ENCODE results near the gene KRTAP13-2. TPM values are rescaled to one million over a fixed set of nuclear protein-coding genes. Genes with fewer than 3 reads are reported as not detected.

KRTAP13-2 gene, protein sequence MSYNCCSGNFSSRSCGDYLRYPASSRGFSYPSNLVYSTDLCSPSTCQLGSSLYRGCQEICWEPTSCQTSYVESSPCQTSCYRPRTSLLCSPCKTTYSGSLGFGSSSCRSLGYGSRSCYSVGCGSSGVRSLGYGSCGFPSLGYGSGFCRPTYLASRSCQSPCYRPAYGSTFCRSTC
- not detected for polyA plus RNA-seq
- long read RNA-seq, donor 1: 0 reads
- long read RNA-seq, donor 2: 0 reads
- long read RNA-seq, donor 3, partial matches to known transcripts: 0 of 1 reads
- long read RNA-seq, donor 3, other reads (novel, unspliced or antisense): 0 of 1 reads
- long read RNA-seq, donor 4: 0 reads
- long read RNA-seq, donor 5: 0 reads
- long read RNA-seq, donor 6: 0 reads
- long read RNA-seq, donor 7: 0 reads
- long read RNA-seq, donor 8: 0 reads
- long read RNA-seq, donor 9: 0 reads
- long read RNA-seq, donor 10: 0 reads
- long read RNA-seq, donor 11: 0 reads

DNA sequence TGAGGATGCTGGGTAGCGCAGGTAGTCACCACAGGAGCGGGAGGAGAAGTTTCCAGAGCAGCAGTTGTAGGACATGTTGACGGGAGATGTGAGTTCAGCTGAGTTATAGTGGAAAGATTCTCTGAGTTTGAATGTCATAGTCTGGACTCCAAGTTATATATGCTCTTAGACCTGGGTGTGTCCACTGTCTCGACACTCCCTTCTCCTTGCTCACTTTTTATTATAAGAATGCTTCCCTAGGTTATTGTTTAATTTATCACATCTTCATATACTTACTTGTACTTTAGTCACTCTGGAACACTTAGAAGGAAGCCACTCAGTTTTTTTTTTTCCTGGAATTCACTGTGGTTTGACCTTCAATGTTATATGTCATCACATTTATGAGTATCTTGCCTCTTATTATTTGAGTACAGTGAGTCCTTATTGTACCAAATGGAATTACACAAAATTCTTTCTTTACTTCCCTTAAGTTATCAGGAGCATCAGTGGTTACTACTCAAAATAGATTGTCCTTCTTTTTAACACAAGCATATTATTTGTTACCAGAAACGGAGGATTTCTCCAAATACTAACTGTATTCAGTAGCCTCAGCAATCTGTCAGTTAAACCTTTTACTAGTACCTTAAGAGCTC, at the start of gene KRTAP13-2:
KRTAP13-2 (minus strand) TSS at position 133 of the 632 bp plus-strand sequence; CDS start at position 75, 58 bp downstream.
- peak within 1 kb of the TSS; percentile 57 for H3K27ac ChIP-seq (ENCODE audit: low read length)
- 65% methylated on average over 3 of the region's 5 CpGs for WGBS (ENCODE audit: insufficient coverage, low lambda C conversion rate)
- H3K9me3 ChIP-seq (ENCODE audit: control insufficient read depth, low read depth, low read length): no peaks in the 10 kb centered on the region

DNA sequence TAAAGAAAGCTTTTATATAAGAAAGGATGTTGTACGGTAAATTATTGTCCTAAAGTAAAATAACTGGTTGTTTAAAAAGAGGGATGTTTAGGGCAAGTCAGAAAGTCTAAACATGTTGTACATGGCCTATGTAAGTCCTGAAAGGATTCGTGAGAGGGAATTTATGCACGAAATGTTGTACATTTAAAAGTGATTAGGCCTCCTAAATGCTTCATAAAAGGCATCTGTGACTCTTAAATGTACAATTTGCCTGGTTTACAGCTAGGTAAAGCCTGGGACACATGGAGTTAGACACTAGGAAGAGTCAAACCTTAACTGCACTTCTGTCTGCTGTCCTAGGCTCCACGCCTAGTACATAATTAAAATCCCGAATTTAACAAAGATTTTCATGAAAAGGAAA, 43.9 kb upstream of the KRTAP13-2 start:
- 100% methylated on average over 1 of the region's 5 CpGs for WGBS (ENCODE audit: insufficient coverage, low lambda C conversion rate)

More for the DNA sequence above, at the start of gene KRTAP13-2:
- no peaks in the 10 kb centered on the region for H3K36me3 ChIP-seq (ENCODE audit: control insufficient read depth, insufficient read depth, low read length)
- H3K4me3 ChIP-seq (ENCODE audit: low read length): no peak within 1 kb of the TSS
- no peak for DNase-seq
- H3K27me3 ChIP-seq (ENCODE audit: control insufficient read depth, insufficient read depth, low read length): no peaks in the 10 kb centered on the region
- H3K4me1 ChIP-seq (ENCODE audit: control insufficient read depth, insufficient read depth, low read length): no peaks in the 10 kb centered on the region

DNA sequence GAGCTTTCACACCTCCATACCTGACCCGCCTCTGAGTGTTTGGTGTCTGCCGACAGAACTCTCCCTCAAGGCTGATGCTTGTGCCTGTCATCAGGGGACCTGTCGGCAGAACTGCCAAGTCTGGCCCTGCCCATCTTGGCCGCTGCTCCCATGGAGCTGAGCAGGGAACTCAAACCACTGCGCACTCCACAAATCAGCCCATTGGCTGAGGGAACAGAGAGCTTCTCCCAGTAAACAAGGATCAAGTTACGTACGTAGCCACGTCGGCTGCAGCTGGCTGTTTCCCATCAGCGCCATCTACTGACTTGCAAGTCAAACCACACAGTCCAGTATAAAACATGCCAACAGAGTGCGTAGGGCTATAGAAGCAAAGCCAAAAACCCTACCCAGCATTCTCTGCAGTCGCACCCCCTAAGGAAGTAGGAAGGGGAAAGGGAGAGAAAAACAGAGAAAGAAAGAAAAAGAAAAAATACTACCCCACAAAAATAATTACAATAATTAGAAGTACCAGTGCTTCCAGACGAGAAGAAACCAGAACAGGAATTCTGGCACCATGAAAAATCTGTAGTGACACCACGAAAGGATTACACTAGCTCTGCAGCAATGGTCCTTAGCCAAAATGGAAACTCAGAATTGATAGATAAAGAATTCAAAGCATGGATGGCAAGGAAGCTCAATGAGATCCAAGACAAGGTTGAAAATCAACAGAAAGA, 36.9 kb upstream of the KRTAP13-2 start:
- H3K27ac ChIP-seq (ENCODE audit: low read length): no peak overlapping the region
- H3K4me3 ChIP-seq (ENCODE audit: low read length): no peak overlapping the region
- 86% methylated on average over 2 of the region's 14 CpGs for WGBS (ENCODE audit: insufficient coverage, low lambda C conversion rate)
- DNase-seq: peak; percentile 4 to 18
- H3K4me1 ChIP-seq (ENCODE audit: control insufficient read depth, insufficient read depth, low read length): no peaks in the 10 kb centered on the region
- H3K36me3 ChIP-seq (ENCODE audit: control insufficient read depth, insufficient read depth, low read length): no peaks in the 10 kb centered on the region
- no peaks in the 10 kb centered on the region for H3K27me3 ChIP-seq (ENCODE audit: control insufficient read depth, insufficient read depth, low read length)
- H3K9me3 ChIP-seq (ENCODE audit: control insufficient read depth, low read depth, low read length): no peaks in the 10 kb centered on the region

More for the DNA sequence above, 43.9 kb upstream of the KRTAP13-2 start:
- H3K4me1 ChIP-seq (ENCODE audit: control insufficient read depth, insufficient read depth, low read length): no peaks in the 10 kb centered on the region
- no peak overlapping the region for H3K27ac ChIP-seq (ENCODE audit: low read length)
- H3K27me3 ChIP-seq (ENCODE audit: control insufficient read depth, insufficient read depth, low read length): no peaks in the 10 kb centered on the region
- no peak overlapping the region for H3K4me3 ChIP-seq (ENCODE audit: low read length)
- DNase-seq: no peak
- no peaks in the 10 kb centered on the region for H3K9me3 ChIP-seq (ENCODE audit: control insufficient read depth, low read depth, low read length)
- no peaks in the 10 kb centered on the region for H3K36me3 ChIP-seq (ENCODE audit: control insufficient read depth, insufficient read depth, low read length)

DNA sequence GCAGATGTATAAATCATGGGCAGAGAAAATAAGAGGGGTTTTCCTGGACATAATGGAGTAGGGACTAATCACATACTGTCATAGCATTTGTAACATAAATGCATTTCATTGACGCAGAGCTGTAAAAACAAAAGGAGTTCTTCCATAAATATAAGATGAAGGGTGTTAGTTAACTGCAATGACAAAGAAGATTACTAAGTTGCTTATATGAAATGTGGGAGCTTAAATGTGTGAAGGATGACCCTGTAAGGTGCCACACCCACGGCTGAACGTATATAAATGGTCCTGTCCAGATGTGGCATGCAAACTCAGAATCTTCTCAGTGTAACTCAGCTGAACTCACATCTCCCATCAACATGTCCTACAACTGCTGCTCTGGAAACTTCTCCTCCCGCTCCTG, 23.7 kb upstream of the KRTAP13-2 start, which contains the start of gene KRTAP13-1:
KRTAP13-1 (plus strand) TSS at position 301 of the 400 bp plus-strand sequence; CDS start at position 357, 56 bp downstream.
- Histone ChIP-seq H3K4me3 (ENCODE audit: low read length) (no peak within 1 kb of the TSS), H3K9me3 (ENCODE audit: control insufficient read depth, low read depth, low read length) (no peaks in the 10 kb centered on the region), H3K36me3 (ENCODE audit: control insufficient read depth, insufficient read depth, low read length) (no peaks in the 10 kb centered on the region), H3K4me1 (ENCODE audit: control insufficient read depth, insufficient read depth, low read length) (no peaks in the 10 kb centered on the region), H3K27me3 (ENCODE audit: control insufficient read depth, insufficient read depth, low read length) (no peaks in the 10 kb centered on the region), H3K27ac (ENCODE audit: low read length) (no peak within 1 kb of the TSS)
- 86% methylated on average over 1 of the region's 4 CpGs for WGBS (ENCODE audit: insufficient coverage, low lambda C conversion rate)
- no peak for DNase-seq

DNA sequence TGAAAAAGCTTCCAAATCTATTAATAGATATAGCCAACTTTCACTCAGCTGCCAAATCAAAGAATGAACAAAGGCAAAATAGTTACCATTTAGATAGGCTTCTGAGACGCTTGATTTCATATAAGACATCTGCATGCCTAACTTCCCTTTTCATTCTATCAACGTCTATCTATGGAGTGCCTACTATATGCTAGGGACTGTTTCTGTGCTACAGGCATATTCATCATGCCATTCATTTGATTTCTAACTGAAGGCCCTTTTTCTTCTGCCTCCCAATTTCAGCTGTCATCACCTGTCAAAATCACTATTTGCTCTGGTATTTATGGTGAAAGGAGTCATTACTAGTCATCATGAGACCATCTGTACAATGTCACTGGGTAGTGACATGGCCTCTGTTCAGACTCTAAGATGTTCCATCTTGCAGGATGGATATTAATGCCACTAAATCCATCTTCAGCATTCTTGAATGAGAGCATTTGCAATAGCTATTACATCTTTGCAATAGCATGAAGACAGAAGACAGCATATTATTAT, 19.5 kb upstream of the KRTAP13-2 start:
- WGBS (ENCODE audit: insufficient coverage, low lambda C conversion rate): no CpG with 5 or more reads among the region's 2 CpGs
- DNase-seq: no peak

DNA sequence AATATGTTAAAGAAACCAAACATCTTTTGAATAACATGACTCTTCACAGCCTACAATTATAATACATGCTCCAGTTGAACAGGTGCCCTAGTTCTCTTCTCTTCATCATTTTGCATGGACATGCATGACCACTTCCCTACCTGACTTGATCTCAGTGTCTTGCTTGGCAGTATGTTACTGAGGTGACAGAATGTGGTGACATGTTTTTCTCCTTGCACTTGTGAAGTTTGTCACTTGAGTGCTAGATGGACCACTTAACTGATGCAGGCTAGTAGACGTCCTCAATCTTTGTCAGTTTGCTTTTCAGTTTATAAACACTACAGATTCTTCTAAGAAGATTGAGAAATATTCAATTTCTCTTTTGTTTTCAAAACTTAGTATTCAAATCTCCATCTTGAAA, 10.1 kb upstream of the KRTAP13-2 start:
- H3K27ac ChIP-seq (ENCODE audit: low read length): no peak overlapping the region
- no peaks in the 10 kb centered on the region for H3K27me3 ChIP-seq (ENCODE audit: control insufficient read depth, insufficient read depth, low read length)
- no peaks in the 10 kb centered on the region for H3K4me1 ChIP-seq (ENCODE audit: control insufficient read depth, insufficient read depth, low read length)
- H3K4me3 ChIP-seq (ENCODE audit: low read length): no peak overlapping the region
- no peaks in the 10 kb centered on the region for H3K36me3 ChIP-seq (ENCODE audit: control insufficient read depth, insufficient read depth, low read length)
- DNase-seq: no peak
- WGBS (ENCODE audit: insufficient coverage, low lambda C conversion rate): no CpG with 5 or more reads among the region's 1 CpG
- H3K9me3 ChIP-seq (ENCODE audit: control insufficient read depth, low read depth, low read length): no peaks in the 10 kb centered on the region

More for the DNA sequence above, 19.5 kb upstream of the KRTAP13-2 start:
- Histone ChIP-seq H3K27me3 (ENCODE audit: control insufficient read depth, insufficient read depth, low read length) (no peaks in the 10 kb centered on the region), H3K4me3 (ENCODE audit: low read length) (no peak overlapping the region), H3K27ac (ENCODE audit: low read length) (no peak overlapping the region), H3K9me3 (ENCODE audit: control insufficient read depth, low read depth, low read length) (peaks cover 3% of the 10 kb centered on the region), H3K4me1 (ENCODE audit: control insufficient read depth, insufficient read depth, low read length) (no peaks in the 10 kb centered on the region), H3K36me3 (ENCODE audit: control insufficient read depth, insufficient read depth, low read length) (no peaks in the 10 kb centered on the region)

DNA sequence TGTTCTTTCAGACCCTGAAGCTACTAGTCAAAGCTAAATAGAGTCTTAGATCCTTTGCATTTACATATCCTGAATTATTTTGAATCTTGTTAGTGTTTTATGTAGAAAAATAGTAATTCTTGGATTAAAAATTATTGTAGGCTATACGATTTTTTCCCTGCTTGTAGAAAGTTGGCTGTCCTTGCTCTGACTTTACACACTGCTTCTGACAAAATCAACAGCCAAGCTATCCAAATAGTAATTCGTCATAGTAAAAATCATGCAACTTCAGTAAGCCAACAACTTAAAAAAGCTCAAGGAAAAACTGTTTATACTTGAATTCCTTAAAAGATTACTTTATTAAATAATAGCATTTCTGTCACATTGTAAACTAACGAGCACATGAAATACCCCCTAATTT, 16.2 kb downstream of the KRTAP13-2 start:
- H3K9me3 ChIP-seq (ENCODE audit: control insufficient read depth, low read depth, low read length): no peaks in the 10 kb centered on the region
- H3K36me3 ChIP-seq (ENCODE audit: control insufficient read depth, insufficient read depth, low read length): no peaks in the 10 kb centered on the region
- no peak overlapping the region for H3K27ac ChIP-seq (ENCODE audit: low read length)
- H3K27me3 ChIP-seq (ENCODE audit: control insufficient read depth, insufficient read depth, low read length): no peaks in the 10 kb centered on the region
- DNase-seq: no peak
- no peak overlapping the region for H3K4me3 ChIP-seq (ENCODE audit: low read length)
- no peaks in the 10 kb centered on the region for H3K4me1 ChIP-seq (ENCODE audit: control insufficient read depth, insufficient read depth, low read length)
- 60% methylated on average over 2 of the region's 3 CpGs for WGBS (ENCODE audit: insufficient coverage, low lambda C conversion rate)

DNA sequence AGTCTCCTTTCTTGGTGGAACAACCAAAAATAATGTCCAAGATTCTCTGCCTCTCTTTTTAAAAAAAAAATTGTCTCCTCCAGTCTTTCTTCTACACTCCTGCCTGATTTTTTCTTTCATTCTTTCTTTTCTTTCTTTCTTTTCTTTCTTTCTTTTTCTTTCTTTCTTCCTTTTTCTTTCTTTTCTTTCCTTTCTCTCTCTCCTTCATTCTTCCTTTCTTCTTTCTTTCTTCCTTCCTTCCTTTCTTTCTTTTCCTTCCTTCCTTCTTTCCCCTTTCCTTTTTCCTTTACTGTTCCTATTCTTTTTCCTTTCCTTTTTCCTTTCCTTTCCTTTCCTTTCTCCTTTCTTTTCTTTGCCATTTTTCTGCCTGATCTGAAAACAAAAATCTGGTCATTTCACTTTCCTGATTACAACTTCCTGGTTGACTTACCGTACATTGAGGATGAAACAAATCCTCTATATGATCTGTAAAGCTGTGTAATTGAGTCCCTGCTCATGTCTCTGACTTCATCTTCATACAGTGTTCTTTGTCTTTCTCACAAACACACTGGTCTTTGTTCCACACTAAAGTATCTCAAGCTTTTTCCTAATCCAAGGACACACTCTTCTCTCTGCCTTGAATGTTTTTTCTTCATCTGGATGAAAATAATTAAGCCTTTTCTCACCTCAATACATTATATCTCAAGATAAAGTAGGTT, 17.6 kb downstream of the KRTAP13-2 start:
- H3K27ac ChIP-seq (ENCODE audit: low read length): no peak overlapping the region
- DNase-seq: no peak
- WGBS (ENCODE audit: insufficient coverage, low lambda C conversion rate): no CpG with 5 or more reads among the region's 1 CpG
- no peaks in the 10 kb centered on the region for H3K27me3 ChIP-seq (ENCODE audit: control insufficient read depth, insufficient read depth, low read length)
- H3K4me1 ChIP-seq (ENCODE audit: control insufficient read depth, insufficient read depth, low read length): no peaks in the 10 kb centered on the region
- no peaks in the 10 kb centered on the region for H3K9me3 ChIP-seq (ENCODE audit: control insufficient read depth, low read depth, low read length)
- H3K4me3 ChIP-seq (ENCODE audit: low read length): no peak overlapping the region
- no peaks in the 10 kb centered on the region for H3K36me3 ChIP-seq (ENCODE audit: control insufficient read depth, insufficient read depth, low read length)

DNA sequence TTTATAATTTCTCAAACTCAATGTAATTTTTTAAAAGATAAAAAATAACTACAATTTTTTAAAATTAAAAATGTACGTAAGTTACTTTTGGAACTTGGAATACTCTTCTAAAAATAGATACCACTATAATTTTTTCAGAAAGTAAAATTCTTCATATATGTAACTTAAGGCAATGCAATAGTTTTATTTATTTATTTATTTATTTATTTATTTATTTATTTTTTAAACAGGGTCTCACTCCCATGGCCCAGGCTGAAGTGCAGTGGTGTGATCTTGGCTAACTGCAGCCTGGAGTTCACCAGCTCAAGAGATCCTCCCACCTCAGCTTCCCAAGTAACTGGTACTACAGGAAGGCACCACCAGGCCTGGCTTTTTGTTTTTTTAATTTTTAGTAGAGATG, 20.5 kb downstream of the KRTAP13-2 start:
- Histone ChIP-seq H3K27me3 (ENCODE audit: control insufficient read depth, insufficient read depth, low read length) (no peaks in the 10 kb centered on the region), H3K36me3 (ENCODE audit: control insufficient read depth, insufficient read depth, low read length) (no peaks in the 10 kb centered on the region), H3K4me1 (ENCODE audit: control insufficient read depth, insufficient read depth, low read length) (no peaks in the 10 kb centered on the region), H3K4me3 (ENCODE audit: low read length) (no peak overlapping the region), H3K27ac (ENCODE audit: low read length) (no peak overlapping the region), H3K9me3 (ENCODE audit: control insufficient read depth, low read depth, low read length) (no peaks in the 10 kb centered on the region)
- 100% methylated on average over 1 of the region's 1 CpG for WGBS (ENCODE audit: insufficient coverage, low lambda C conversion rate)
- DNase-seq: no peak

Data from large intestine (tissue), 12 donors.